ENCODE data around the gene SLC39A10.
"Not testable (repeated sequence)": the region's sequence is repeated elsewhere in the genome, so short reads cannot be mapped to it uniquely, and the experiment has no call there.

The SLC39A10 gene

GRCh38 chr2:195647302-195647701, 9.7 kb upstream of the SLC39A10 start:
- DNase-seq: peak in 3 of 4 experiments; percentile 40 to 64 (median 59)

- not testable (repeated sequence) for DNase-seq
Measured at GRCh38 chr2:195648370-195648769, 8.7 kb upstream of the SLC39A10 start.

- DNase-seq: peak; percentile 62 to 84 (median 80)
Measured at GRCh38 chr2:195648787-195649186, 8.2 kb upstream of the SLC39A10 start.

GRCh38 chr2:195649629-195650190, 7.3 kb upstream of the SLC39A10 start:
- DNase-seq: peak in 2 of 4 experiments; percentile 45 to 50

- DNase-seq: peak; percentile 40 to 74 (median 60)
Measured at GRCh38 chr2:195651046-195651445, 6.0 kb upstream of the SLC39A10 start.

- DNase-seq: no peak
Measured at GRCh38 chr2:195652911-195653310, 4.1 kb upstream of the SLC39A10 start.

- DNase-seq: peak; percentile 52 to 81 (median 64)
Measured at GRCh38 chr2:195656161-195656858, 716 bp upstream of the SLC39A10 start.

- peak; percentile 75 to 84 (median 82) for DNase-seq
Measured at GRCh38 chr2:195657634-195658540, 861 bp downstream of the SLC39A10 start.

GRCh38 chr2:195658541-195658890, 1.5 kb downstream of the SLC39A10 start:
- peak; percentile 26 to 54 (median 46) for DNase-seq

- DNase-seq: peak in 3 of 4 experiments; percentile 25 to 70 (median 54)
Measured at GRCh38 chr2:195659114-195659513, 2.1 kb downstream of the SLC39A10 start.

GRCh38 chr2:195659982-195660890, 3.2 kb downstream of the SLC39A10 start:
- DNase-seq: peak; percentile 75 to 91 (median 88)

GRCh38 chr2:195662138-195662537, 5.1 kb downstream of the SLC39A10 start:
- DNase-seq: peak; percentile 38 to 65 (median 54)

- no peak for DNase-seq
Measured at GRCh38 chr2:195663007-195663406, 6.0 kb downstream of the SLC39A10 start.

GRCh38 chr2:195664528-195664927, 7.5 kb downstream of the SLC39A10 start:
- no peak for DNase-seq

- not testable (repeated sequence) for DNase-seq
Measured at GRCh38 chr2:195665153-195665552, 8.1 kb downstream of the SLC39A10 start.

- no peak for DNase-seq
Measured at GRCh38 chr2:195666113-195666712, 9.2 kb downstream of the SLC39A10 start.

- DNase-seq: no peak
Measured at GRCh38 chr2:195667974-195668373, 10.9 kb downstream of the SLC39A10 start.

GRCh38 chr2:195670191-195670590, 13.2 kb downstream of the SLC39A10 start:
- DNase-seq: no peak

- no peak for DNase-seq
Measured at GRCh38 chr2:195671563-195671962, 14.5 kb downstream of the SLC39A10 start.

GRCh38 chr2:195672674-195673073, 15.6 kb downstream of the SLC39A10 start:
- DNase-seq: no peak

GRCh38 chr2:195674491-195675221, 17.6 kb downstream of the SLC39A10 start:
- DNase-seq: peak; percentile 14 to 47 (median 34)

Measured in suppressor macrophage (primary cell).